Hepatocyte (in vitro differentiated cells): ENCODE measurements around the gene ALX4. TPM values are rescaled to one million over a fixed set of nuclear protein-coding genes. Genes with fewer than 3 reads are reported as not detected.

Source experiments
- DNase-seq: peaks from one replicate; pipeline ENCODE4 v3.0.0-alpha.2; 2016; ENCODE audit warnings: low spot score
- H2AFZ ChIP-seq: fragments of 200-600 bp; sonication (generic); 2 replicates; pipeline ENCODE4 v1.6.0; 2016; ENCODE audit warnings: antibody characterized with exemption, mild to moderate bottlenecking
- H3K27ac ChIP-seq: fragments of 200-600 bp; sonication (generic); 2 replicates; pipeline ENCODE4 v1.5.1; 2016; ENCODE audit warnings: mild to moderate bottlenecking
- H3K27me3 ChIP-seq: fragments of 200-600 bp; sonication (generic); 2 replicates; pipeline ENCODE4 v1.6.1; 2016
- H3K36me3 ChIP-seq: fragments of 200-600 bp; sonication (generic); replicated peaks from 2 replicates; pipeline ENCODE4 v1.5.1; 2016; ENCODE audit warnings: low read depth; ENCODE audit not compliant: insufficient read depth
- H3K4me1 ChIP-seq: fragments of 200-600 bp; sonication (generic); 2 replicates; pipeline ENCODE4 v1.5.1; 2016; ENCODE audit warnings: mild to moderate bottlenecking, moderate library complexity; ENCODE audit not compliant: insufficient read depth
- H3K4me2 ChIP-seq: fragments of 200-600 bp; sonication (generic); 2 replicates; pipeline ENCODE4 v1.6.0; 2016
- H3K4me3 ChIP-seq: fragments of 200-600 bp; sonication (generic); 2 replicates; pipeline ENCODE4 v1.5.1; 2016; ENCODE audit warnings: mild to moderate bottlenecking
- H3K79me2 ChIP-seq: fragments of 200-600 bp; sonication (generic); 2 replicates; pipeline ENCODE4 v1.6.0; 2017; ENCODE audit warnings: mild to moderate bottlenecking
- H3K9me2 ChIP-seq: fragments of 200-600 bp; sonication (generic); replicated peaks from 2 replicates; pipeline ENCODE4 v1.6.0; 2017; ENCODE audit warnings: mild to moderate bottlenecking; ENCODE audit not compliant: insufficient read depth
- H3K9me3 ChIP-seq: fragments of 200-600 bp; sonication (generic); 2 replicates; pipeline ENCODE4 v1.5.1; 2016; ENCODE audit warnings: low read depth, mild to moderate bottlenecking
- H4K20me1 ChIP-seq: fragments of 200-600 bp; sonication (generic); 2 replicates; pipeline ENCODE4 v1.6.0; 2016; ENCODE audit warnings: mild to moderate bottlenecking; ENCODE audit not compliant: insufficient read depth, poor library complexity, severe bottlenecking
- EZH2 ChIP-seq: fragments of 200-600 bp; sonication (generic); IDR thresholded peaks from 2 replicates; pipeline ENCODE4 v1.6.1; 2016; ENCODE audit warnings: antibody characterized with exemption, mild to moderate bottlenecking, borderline replicate concordance
- EZH2phosphoT487 ChIP-seq: fragments of 200-600 bp; sonication (generic); IDR thresholded peaks from one replicate; pipeline ENCODE4 v1.6.1; 2018; ENCODE audit warnings: antibody characterized with exemption, mild to moderate bottlenecking, low read depth, moderate library complexity; ENCODE audit not compliant: unreplicated experiment, severe bottlenecking
- WGBS: methylation state at CpG from one replicate; pipeline ENCODE4 v1.1.6; 2016; ENCODE audit warnings: low lambda C conversion rate; ENCODE audit errors: missing lambda C conversion rate; 5-methylcytosine and 5-hydroxymethylcytosine counted together
- polyA plus RNA-seq: library from polyadenylated mRNA; unstranded; fragments of >200 nt; fragmentation: Nextera tagmentation; extraction: Ambion mirVana; gene quantifications from 2 replicates; pipeline ENCODE4 v1.2.1, GENCODE V29; 2016
- total RNA-seq: library from RNA; depleted of rRNA; stranded (reverse); fragments of >200 nt; gene quantifications from 2 replicates; pipeline ENCODE4 v1.2.3, GENCODE V29; 2014
- TF ChIP-seq, protein P1 (sequence below): fragments of 200-600 bp; sonication (generic); IDR thresholded peaks from 2 replicates; pipeline ENCODE4 v1.5.1; 2016; ENCODE audit warnings: antibody characterized with exemption, mild to moderate bottlenecking; ENCODE audit not compliant: poor library complexity

The ALX4 gene
- total and polyA plus RNA-seq, 2 experiments from 2014 or later, result 1.3 to 3.8 TPM

DNA sequence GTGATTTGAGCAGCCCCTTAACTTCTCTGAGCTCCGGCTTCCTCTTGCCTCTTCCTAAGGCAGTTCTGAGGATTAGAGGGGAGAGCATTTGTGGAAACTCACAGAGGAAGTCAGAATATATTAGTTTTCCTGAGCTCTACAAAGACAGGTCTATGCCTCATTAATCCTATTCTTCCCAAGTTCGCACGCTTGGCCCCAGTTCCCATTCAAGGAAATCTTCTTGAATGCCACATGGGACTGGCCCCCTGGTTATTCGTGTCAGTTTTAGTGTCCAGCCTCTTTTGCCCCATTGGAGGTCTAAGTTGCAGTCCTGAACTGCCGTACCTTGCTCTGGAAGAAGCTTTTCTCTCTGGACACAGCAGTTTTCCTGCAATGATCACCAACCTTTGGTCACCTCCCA lies 37.6 kb upstream of the ALX4 start:
- no peaks in the 10 kb centered on the region for H4K20me1 ChIP-seq
- no peak overlapping the region for H2AFZ ChIP-seq
- no peaks in the 10 kb centered on the region for H3K9me3 ChIP-seq
- no peaks in the 10 kb centered on the region for H3K36me3 ChIP-seq
- no peak overlapping the region for H3K4me2 ChIP-seq
- 94% methylated on average over 5 of the region's 5 CpGs for WGBS
- peaks cover 4% of the 10 kb centered on the region for H3K27me3 ChIP-seq
- DNase-seq, result no peak
- TF ChIP-seq, protein P1, sequence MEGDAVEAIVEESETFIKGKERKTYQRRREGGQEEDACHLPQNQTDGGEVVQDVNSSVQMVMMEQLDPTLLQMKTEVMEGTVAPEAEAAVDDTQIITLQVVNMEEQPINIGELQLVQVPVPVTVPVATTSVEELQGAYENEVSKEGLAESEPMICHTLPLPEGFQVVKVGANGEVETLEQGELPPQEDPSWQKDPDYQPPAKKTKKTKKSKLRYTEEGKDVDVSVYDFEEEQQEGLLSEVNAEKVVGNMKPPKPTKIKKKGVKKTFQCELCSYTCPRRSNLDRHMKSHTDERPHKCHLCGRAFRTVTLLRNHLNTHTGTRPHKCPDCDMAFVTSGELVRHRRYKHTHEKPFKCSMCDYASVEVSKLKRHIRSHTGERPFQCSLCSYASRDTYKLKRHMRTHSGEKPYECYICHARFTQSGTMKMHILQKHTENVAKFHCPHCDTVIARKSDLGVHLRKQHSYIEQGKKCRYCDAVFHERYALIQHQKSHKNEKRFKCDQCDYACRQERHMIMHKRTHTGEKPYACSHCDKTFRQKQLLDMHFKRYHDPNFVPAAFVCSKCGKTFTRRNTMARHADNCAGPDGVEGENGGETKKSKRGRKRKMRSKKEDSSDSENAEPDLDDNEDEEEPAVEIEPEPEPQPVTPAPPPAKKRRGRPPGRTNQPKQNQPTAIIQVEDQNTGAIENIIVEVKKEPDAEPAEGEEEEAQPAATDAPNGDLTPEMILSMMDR, result no peak
- no peak for TF ChIP-seq EZH2
- TF ChIP-seq EZH2phosphoT487, result no peak
- H3K4me3 ChIP-seq, result no peak overlapping the region
- H3K9me2 ChIP-seq, result no peaks in the 10 kb centered on the region
- no peaks in the 10 kb centered on the region for H3K79me2 ChIP-seq
- H3K4me1 ChIP-seq, result no peaks in the 10 kb centered on the region
- H3K27ac ChIP-seq, result no peak overlapping the region

DNA sequence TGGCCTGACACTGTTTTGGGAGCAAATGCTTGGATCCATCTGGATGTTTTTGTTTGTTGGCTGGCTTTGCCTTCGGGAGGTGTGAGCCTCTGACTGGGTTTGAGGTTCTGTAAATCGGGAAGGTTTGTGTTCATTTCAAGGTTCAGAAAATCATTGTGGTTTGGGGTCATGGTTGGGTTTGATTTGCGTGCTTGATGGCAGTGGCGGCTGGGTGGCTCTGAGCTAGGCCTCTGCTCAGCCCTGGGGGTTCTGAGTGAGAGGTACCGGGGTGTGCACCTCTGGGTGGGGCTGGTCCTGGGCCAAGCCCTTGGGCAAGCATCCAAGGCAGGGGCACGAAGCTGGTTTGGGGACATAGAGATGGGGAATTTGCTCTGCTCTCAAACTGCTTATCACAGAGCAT lies 37.0 kb upstream of the ALX4 start:
- Histone ChIP-seq H3K4me1 (no peaks in the 10 kb centered on the region), H3K27ac (no peak overlapping the region), H3K79me2 (no peaks in the 10 kb centered on the region), H3K36me3 (no peaks in the 10 kb centered on the region), H3K4me3 (no peak overlapping the region), H3K9me2 (no peaks in the 10 kb centered on the region), H3K27me3 (peaks cover 4% of the 10 kb centered on the region), H3K9me3 (no peaks in the 10 kb centered on the region), H2AFZ (no peak overlapping the region), H4K20me1 (no peaks in the 10 kb centered on the region), H3K4me2 (no peak overlapping the region)
- WGBS, result 77% methylated on average over 6 of the region's 6 CpGs
- no peak for DNase-seq
- TF ChIP-seq EZH2phosphoT487 (no peak), EZH2 (no peak)
- TF ChIP-seq, protein P1, result no peak

DNA sequence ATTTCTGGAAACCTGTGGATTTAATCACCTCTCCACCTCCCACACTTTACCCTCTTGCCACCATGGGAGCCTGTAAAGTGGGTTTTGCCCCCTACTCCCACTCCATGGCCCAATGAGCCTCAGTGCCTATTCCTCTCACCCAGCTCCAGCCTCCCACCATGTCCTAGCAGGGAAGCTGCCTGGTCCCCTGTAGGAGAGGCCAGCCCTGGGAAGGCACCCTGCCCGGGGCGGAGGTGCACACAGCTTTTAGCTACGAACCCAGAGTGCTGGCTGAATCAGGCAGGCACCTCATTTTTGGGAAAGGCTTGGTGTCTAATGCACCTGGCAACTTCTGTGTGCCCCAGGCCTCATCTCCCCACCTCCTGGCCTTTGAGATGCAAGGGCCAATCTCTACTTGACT lies 35.8 kb upstream of the ALX4 start:
- H3K27ac ChIP-seq, result no peak overlapping the region

More for the DNA sequence above, 35.8 kb upstream of the ALX4 start:
- Histone ChIP-seq H3K36me3 (no peaks in the 10 kb centered on the region), H3K4me2 (no peak overlapping the region), H3K79me2 (no peaks in the 10 kb centered on the region), H3K27me3 (peaks cover 4% of the 10 kb centered on the region), H3K4me3 (no peak overlapping the region), H2AFZ (no peak overlapping the region), H3K9me2 (no peaks in the 10 kb centered on the region), H4K20me1 (no peaks in the 10 kb centered on the region), H3K4me1 (no peaks in the 10 kb centered on the region), H3K9me3 (no peaks in the 10 kb centered on the region)
- no peak for DNase-seq
- 88% methylated on average over 3 of the region's 3 CpGs for WGBS
- TF ChIP-seq EZH2phosphoT487, result no peak
- TF ChIP-seq, protein P1, result no peak
- TF ChIP-seq EZH2, result no peak
